Epithelial cell of proximal tubule (primary cell): ENCODE data around the gene FGD4. TPM values are rescaled to one million over a fixed set of nuclear protein-coding genes. Genes with fewer than 3 reads are reported as not detected.

Experiments
- DNase-seq: peaks from one replicate; pipeline ENCODE4 v3.0.0-alpha.2; 2011; ENCODE audit warnings: low read depth
- H3K4me3 ChIP-seq: 2 replicates; pipeline ENCODE4 v1.5.1; 2011; ENCODE audit warnings: low read depth, mild to moderate bottlenecking, low read length
- total RNA-seq: library from RNA; depleted of rRNA; stranded (reverse); fragments of >200 nt; gene quantifications from 2 replicates; pipeline ENCODE4 v1.2.3, GENCODE V29; 2015
- TF ChIP-seq, protein P1 (sequence below): conservative IDR thresholded peaks from 2 replicates; pipeline ENCODE4 v1.5.1; 2012; ENCODE audit warnings: low read depth, mild to moderate bottlenecking, low read length

FGD4 gene
- total RNA-seq, 1 donor from 2014 or later: 19.9 TPM

DNA sequence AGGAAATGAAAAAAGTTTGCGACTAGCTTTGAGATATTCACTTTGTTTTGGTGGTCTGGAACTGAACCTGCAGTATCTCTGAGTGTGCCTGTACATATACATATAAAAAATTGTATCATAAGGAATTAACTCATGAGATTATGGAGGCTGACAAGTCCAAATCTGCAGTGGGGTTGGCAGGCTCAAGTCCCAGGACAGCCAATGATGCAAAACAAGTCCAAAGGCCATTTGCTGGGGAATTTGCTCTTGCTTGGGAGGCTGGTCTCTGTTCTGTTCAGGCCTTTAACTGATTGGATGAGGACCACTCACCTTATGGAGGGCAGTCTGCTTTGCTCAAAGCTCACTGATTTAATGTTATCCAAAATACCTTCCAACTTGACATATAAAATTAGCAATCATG, 66.8 kb downstream of the FGD4 start:
- no peak overlapping the region for H3K4me3 ChIP-seq
- TF ChIP-seq, protein P1, sequence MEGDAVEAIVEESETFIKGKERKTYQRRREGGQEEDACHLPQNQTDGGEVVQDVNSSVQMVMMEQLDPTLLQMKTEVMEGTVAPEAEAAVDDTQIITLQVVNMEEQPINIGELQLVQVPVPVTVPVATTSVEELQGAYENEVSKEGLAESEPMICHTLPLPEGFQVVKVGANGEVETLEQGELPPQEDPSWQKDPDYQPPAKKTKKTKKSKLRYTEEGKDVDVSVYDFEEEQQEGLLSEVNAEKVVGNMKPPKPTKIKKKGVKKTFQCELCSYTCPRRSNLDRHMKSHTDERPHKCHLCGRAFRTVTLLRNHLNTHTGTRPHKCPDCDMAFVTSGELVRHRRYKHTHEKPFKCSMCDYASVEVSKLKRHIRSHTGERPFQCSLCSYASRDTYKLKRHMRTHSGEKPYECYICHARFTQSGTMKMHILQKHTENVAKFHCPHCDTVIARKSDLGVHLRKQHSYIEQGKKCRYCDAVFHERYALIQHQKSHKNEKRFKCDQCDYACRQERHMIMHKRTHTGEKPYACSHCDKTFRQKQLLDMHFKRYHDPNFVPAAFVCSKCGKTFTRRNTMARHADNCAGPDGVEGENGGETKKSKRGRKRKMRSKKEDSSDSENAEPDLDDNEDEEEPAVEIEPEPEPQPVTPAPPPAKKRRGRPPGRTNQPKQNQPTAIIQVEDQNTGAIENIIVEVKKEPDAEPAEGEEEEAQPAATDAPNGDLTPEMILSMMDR: no peak
- no peak for DNase-seq

DNA sequence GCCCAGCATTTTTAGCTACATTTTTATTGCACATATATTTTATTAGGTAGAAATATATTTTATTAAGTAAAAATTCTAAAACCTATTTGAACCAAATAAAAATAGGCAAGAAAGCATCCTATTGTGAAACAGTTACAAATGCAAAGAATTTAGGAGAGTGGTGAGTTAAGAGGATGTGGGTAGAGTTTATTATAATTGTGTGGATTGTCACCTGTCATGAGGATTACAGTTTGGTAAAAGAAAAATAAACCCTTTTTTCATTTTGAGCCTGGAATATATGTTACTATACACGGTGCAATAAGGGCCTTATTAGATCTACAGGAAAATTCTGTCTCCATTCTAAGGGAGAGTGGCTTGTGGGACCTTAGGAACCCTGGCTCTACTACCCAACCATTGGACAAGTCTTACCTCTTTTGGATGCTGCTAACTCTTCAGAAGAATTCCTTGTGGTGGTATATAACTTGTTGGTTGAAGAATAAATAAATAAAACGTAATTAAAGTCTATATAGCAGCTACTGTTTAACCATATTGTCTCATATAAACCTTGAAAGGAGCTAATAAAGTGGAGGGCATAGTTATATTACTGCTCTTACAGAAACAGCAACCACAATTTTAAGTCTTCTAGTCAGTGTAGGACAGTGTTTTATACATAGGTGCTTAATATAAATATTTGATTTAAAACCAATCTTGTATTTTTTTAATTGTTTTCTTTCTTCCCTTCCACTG, 67.8 kb downstream of the FGD4 start:
- no peak for DNase-seq
- H3K4me3 ChIP-seq: no peak overlapping the region
- TF ChIP-seq, protein P1: no peak

DNA sequence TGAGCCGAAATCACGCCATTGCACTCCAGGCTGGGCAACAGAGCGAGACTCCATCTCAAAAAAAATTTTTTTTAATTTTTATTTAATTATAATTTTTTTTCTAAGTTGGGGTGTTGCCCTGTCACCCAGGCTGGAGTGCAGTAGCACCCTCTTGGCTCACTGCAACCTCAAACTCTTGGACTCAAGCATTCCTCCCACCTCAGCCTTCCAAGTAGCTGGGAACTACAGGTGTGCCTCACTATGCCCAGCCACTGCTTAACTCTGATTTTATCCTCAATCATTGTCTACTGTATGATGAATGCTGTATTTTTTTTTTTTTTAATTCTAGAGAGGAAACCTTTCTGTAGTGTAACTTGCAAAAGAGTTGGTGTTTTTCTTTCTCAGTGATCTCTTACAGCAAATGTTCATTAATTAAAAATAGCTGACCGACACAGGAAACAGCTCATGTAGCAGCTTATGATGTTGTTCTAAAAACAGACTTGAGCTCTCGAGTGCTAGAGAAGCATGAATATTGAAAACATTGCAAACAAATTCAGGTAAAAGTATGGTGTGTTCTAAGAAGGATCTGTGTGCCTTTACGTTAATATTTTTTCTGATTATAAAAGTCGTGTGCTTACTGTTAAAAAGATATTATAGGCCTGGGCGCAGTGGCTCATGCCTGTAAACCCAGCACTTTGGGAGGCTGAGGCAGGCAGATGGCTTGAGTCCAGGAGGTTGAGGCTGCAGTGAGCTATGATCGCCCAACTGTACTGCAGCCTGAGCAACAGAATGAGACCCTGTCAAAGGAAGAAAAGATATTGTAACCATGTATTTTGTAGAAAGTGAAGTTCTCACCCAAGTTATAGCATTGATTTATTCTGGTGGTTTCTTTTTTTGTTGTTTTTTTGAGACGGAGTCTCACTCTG, 68.9 kb downstream of the FGD4 start:
- DNase-seq: no peak
- no peak overlapping the region for H3K4me3 ChIP-seq
- TF ChIP-seq, protein P1: no peak

DNA sequence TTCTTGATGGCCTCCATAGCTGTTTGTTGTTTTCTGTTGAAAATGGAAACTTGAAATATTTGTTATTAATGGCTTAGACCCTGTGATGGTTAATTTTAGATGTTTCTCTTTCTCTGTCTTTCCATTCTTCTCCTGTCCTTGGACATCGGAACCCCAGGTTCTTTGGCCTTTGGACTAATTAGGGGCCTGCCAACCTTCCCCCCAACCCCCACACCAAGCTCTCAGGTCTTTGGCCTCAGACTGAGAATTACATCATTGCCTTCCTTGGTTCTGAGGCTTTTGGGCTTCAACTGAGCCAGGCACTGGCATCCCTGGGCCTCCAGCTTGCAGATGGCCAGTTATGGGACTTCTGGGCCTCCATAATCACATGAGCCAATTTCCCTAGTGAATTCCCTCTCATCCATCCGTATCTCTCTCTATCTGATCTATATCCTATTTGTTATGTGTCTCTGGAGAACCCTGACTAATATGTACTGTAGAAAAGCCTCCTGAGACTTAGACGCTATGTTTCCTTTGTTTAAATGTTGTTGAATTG, 71.6 kb downstream of the FGD4 start:
- H3K4me3 ChIP-seq: no peak overlapping the region
- TF ChIP-seq, protein P1: no peak
- no peak for DNase-seq

DNA sequence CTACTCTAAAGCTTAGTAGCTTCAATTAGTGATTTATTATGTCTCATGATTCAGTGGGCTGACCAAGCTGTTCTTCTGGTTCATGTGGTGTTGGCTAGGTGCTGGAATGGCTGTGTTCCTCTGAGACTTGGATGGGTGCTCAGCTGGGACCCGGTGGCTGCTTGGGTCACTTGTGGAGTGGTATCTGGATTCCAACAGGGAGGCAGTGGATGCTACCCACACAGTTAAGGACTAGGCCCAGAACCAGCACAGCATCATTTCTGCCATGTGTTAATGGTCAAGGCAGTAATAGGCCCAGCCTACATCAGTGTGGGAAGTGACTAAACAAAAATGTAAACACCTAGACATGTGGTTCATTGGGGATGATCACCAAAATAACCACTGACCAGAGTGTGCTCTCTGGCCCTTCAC, 72.2 kb downstream of the FGD4 start:
- DNase-seq: peak; percentile 79
- TF ChIP-seq, protein P1: no peak

DNA sequence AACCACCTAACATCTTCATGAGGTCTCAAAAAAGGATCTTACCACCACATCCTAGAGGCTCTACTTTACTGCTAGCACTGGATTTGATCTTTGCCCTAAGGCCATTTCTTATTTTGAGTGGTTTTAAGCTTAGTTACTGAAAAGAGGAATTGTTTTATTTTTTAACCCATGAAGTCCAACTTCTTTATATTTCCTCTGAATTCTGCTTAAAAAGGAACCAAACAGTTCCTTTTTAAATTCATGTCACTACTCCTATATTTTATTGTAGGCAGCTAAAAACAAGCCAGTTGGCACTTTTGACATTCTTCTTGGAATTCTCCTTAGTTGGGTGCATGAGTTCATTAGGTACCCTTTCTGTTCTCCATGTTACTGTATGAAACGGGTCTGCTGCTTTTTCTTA, 76.4 kb downstream of the FGD4 start:
- DNase-seq: no peak
- no peak overlapping the region for H3K4me3 ChIP-seq
- TF ChIP-seq, protein P1: no peak

More for the DNA sequence above, 72.2 kb downstream of the FGD4 start:
- H3K4me3 ChIP-seq: no peak overlapping the region
